ENCODE results near the gene AGBL5.

GRCh38 chr2:27008678-27009077, 42.8 kb upstream of the AGBL5 start:
- TF ChIP-seq CTCF (conservative IDR thresholded peaks at IDR 0.05) (no peak), ZFX (IDR thresholded peaks at IDR 0.05) (no peak)

All from C4-2B (cell line).